NCI-H2029 (cell line): ENCODE data around the gene LIF.
"Not testable (repeated sequence)": the region's sequence is repeated elsewhere in the genome, so short reads cannot be mapped to it uniquely, and the experiment has no call there.

Experiments used
- DNase-seq: peaks from one replicate; lab custom pipeline; 2025; lab: John Stamatoyannopoulos, UW

The LIF gene

GRCh38 chr22:30206944-30207343 is 39.6 kb downstream of the LIF start:
- no peak for DNase-seq

GRCh38 chr22:30205281-30206115 is 41.1 kb downstream of the LIF start:
- DNase-seq: peak; percentile 80

GRCh38 chr22:30204742-30205111 is 41.8 kb downstream of the LIF start:
- no peak for DNase-seq

GRCh38 chr22:30204015-30204741 is 42.4 kb downstream of the LIF start:
- DNase-seq: no peak

GRCh38 chr22:30202531-30203006 is 44.0 kb downstream of the LIF start:
- DNase-seq: no peak

- no peak for DNase-seq
Observed at GRCh38 chr22:30201945-30202344, 44.6 kb downstream of the LIF start.

GRCh38 chr22:30200905-30201304 is 45.7 kb downstream of the LIF start:
- not testable (repeated sequence) for DNase-seq

GRCh38 chr22:30198921-30199320 is 47.6 kb downstream of the LIF start:
- DNase-seq: no peak

- no peak for DNase-seq
Observed at GRCh38 chr22:30198152-30198825, 48.3 kb downstream of the LIF start.

- no peak for DNase-seq
Observed at GRCh38 chr22:30197389-30197788, 49.2 kb downstream of the LIF start.

GRCh38 chr22:30196880-30197336 is 49.7 kb downstream of the LIF start:
- no peak for DNase-seq

- DNase-seq: peak; percentile 96
Observed at GRCh38 chr22:30196141-30196879, 50.2 kb downstream of the LIF start.

- no peak for DNase-seq
Observed at GRCh38 chr22:30195245-30196140, 51.1 kb downstream of the LIF start.

GRCh38 chr22:30193031-30193775 is 53.4 kb downstream of the LIF start:
- DNase-seq: no peak

- peak; percentile 65 for DNase-seq
Observed at GRCh38 chr22:30192427-30192826, 54.1 kb downstream of the LIF start.

GRCh38 chr22:30191040-30191701 is 55.4 kb downstream of the LIF start:
- DNase-seq: no peak

GRCh38 chr22:30190574-30190973 is 56.0 kb downstream of the LIF start:
- no peak for DNase-seq
